HEK293 (cell line): ENCODE results near the gene VPS13C.

Source experiments
- CTCF ChIA-PET: fragments of 350-600 bp; formaldehyde crosslinking; extraction: SDS; loops from one replicate; lab custom pipeline; 2021; ENCODE audit warnings: antibody characterized with exemption; lab: Yijun Ruan, JAX
- POLR2A ChIA-PET: fragments of 300-600 bp; formaldehyde crosslinking; extraction: SDS; loops from one replicate; lab custom pipeline; 2020; ENCODE audit warnings: antibody characterized with exemption, inconsistent platforms; lab: Yijun Ruan, JAX
- H3K27ac ChIP-seq: fragments of 200-500 bp; sonication (Bioruptor generic); 2 replicates; pipeline ENCODE4 v1.5.1; 2014; ENCODE audit warnings: low read depth, low read length, control low read depth, inconsistent platforms; ENCODE audit errors: extremely low read depth
- H3K36me3 ChIP-seq, 2 experiments: fragments of 200-500 bp in 1 of 2; sonication (Bioruptor generic) in 1 of 2; 1 replicate in 1 of 2; 2 replicates in 1 of 2; pipeline ENCODE4 v1.5.1; 2014 to 2017; ENCODE audit warnings: inconsistent platforms in 2 of 2, low read length in 2 of 2; ENCODE audit not compliant: control insufficient read depth in 2 of 2, insufficient read depth in 1 of 2
- H3K4me1 ChIP-seq: fragments of 200-500 bp; sonication (Bioruptor generic); 2 replicates; pipeline ENCODE4 v1.5.1; 2014; ENCODE audit warnings: mild to moderate bottlenecking, low read length, inconsistent platforms; ENCODE audit not compliant: control insufficient read depth, insufficient read depth
- H3K4me3 ChIP-seq: 2 replicates; pipeline ENCODE4 v1.5.1; 2011; ENCODE audit warnings: low read depth, mild to moderate bottlenecking, control low read depth, low read length, moderate library complexity
- H3K9me3 ChIP-seq: fragments of 200-500 bp; sonication (Bioruptor generic); 2 replicates; pipeline ENCODE4 v1.5.1; 2014; ENCODE audit warnings: low read depth, low read length, inconsistent platforms; ENCODE audit not compliant: control insufficient read depth, insufficient read depth
- SP2 ChIP-seq: fragments of 450-650 bp; formaldehyde crosslinking; IDR thresholded peaks from 2 replicates; pipeline ENCODE4 v1.5.1; 2016; ENCODE audit warnings: missing biosample characterization, missing genetic modification characterization
- ZNF132 ChIP-seq: fragments of 450-650 bp; formaldehyde crosslinking; IDR thresholded peaks from 2 replicates; pipeline ENCODE4 v1.5.1; 2017; ENCODE audit warnings: missing biosample characterization, missing genetic modification characterization, borderline replicate concordance
- ZNF16 ChIP-seq: fragments of 450-650 bp; formaldehyde crosslinking; IDR thresholded peaks from 2 replicates; pipeline ENCODE4 v1.5.1; 2016; ENCODE audit warnings: low read depth, missing biosample characterization, missing genetic modification characterization
- ZNF214 ChIP-seq: fragments of 450-650 bp; formaldehyde crosslinking; IDR thresholded peaks from 2 replicates; pipeline ENCODE4 v1.5.1; 2017; ENCODE audit warnings: missing biosample characterization, mild to moderate bottlenecking, missing genetic modification characterization, borderline replicate concordance
- ZNF366 ChIP-seq: fragments of 450-650 bp; formaldehyde crosslinking; conservative IDR thresholded peaks from 2 replicates; pipeline ENCODE4 v1.5.1; 2016; ENCODE audit warnings: missing biosample characterization, missing genetic modification characterization
- ZNF416 ChIP-seq: fragments of 450-650 bp; formaldehyde crosslinking; IDR thresholded peaks from 2 replicates; pipeline ENCODE4 v1.5.1; 2016; ENCODE audit warnings: missing biosample characterization, missing genetic modification characterization
- ZNF423 ChIP-seq: fragments of 450-650 bp; formaldehyde crosslinking; IDR thresholded peaks from 2 replicates; pipeline ENCODE4 v1.5.1; 2016; ENCODE audit warnings: missing biosample characterization, missing genetic modification characterization
- ZNF501 ChIP-seq: fragments of 450-650 bp; formaldehyde crosslinking; IDR thresholded peaks from 2 replicates; pipeline ENCODE4 v1.5.1; 2016; ENCODE audit warnings: missing biosample characterization, missing genetic modification characterization
- ZNF514 ChIP-seq: fragments of 450-650 bp; formaldehyde crosslinking; IDR thresholded peaks from 2 replicates; pipeline ENCODE4 v1.5.1; 2016; ENCODE audit warnings: missing biosample characterization, missing genetic modification characterization
- ZNF561 ChIP-seq: fragments of 450-650 bp; IDR thresholded peaks from 2 replicates; pipeline ENCODE4 v1.5.1; 2018; ENCODE audit warnings: missing biosample characterization, missing genetic modification characterization, borderline replicate concordance
- ZNF571 ChIP-seq: fragments of 450-650 bp; formaldehyde crosslinking; IDR thresholded peaks from 2 replicates; pipeline ENCODE4 v1.5.0; 2017; ENCODE audit warnings: missing biosample characterization, missing genetic modification characterization
- ZNF600 ChIP-seq: fragments of 450-650 bp; formaldehyde crosslinking; IDR thresholded peaks from 2 replicates; pipeline ENCODE4 v1.5.1; 2016; ENCODE audit warnings: missing biosample characterization, missing genetic modification characterization
- ZNF677 ChIP-seq: fragments of 450-650 bp; IDR thresholded peaks from 2 replicates; pipeline ENCODE4 v1.5.0; 2018; ENCODE audit warnings: missing biosample characterization, mild to moderate bottlenecking, missing genetic modification characterization, moderate library complexity
- TF ChIP-seq, protein P1 (sequence below): fragments of 450-650 bp; formaldehyde crosslinking; IDR thresholded peaks from 2 replicates; pipeline ENCODE4 v1.5.1; 2016; ENCODE audit warnings: missing biosample characterization, missing genetic modification characterization
- TF ChIP-seq, protein P2 (sequence below): fragments of 450-650 bp; formaldehyde crosslinking; IDR thresholded peaks from 2 replicates; pipeline ENCODE4 v1.5.1; 2016; ENCODE audit warnings: missing biosample characterization, missing genetic modification characterization
- TF ChIP-seq, protein P3 (sequence below): fragments of 450-650 bp; formaldehyde crosslinking; IDR thresholded peaks from 2 replicates; pipeline ENCODE4 v1.5.1; 2017; ENCODE audit warnings: missing biosample characterization, missing genetic modification characterization
- TF ChIP-seq, protein P4 (sequence below): fragments of 450-650 bp; formaldehyde crosslinking; IDR thresholded peaks from 2 replicates; pipeline ENCODE4 v1.5.1; 2016; ENCODE audit warnings: missing biosample characterization, missing genetic modification characterization

VPS13C gene

GRCh38 chr15:61923173-61923572, 137.1 kb downstream of the VPS13C start:
- TF ChIP-seq ZNF571 (tag by site-specific recombination): no peak
- TF ChIP-seq ZNF677 (tag by site-specific recombination): no peak
- TF ChIP-seq ZNF366 (tag by site-specific recombination): no peak
- TF ChIP-seq, protein P1, sequence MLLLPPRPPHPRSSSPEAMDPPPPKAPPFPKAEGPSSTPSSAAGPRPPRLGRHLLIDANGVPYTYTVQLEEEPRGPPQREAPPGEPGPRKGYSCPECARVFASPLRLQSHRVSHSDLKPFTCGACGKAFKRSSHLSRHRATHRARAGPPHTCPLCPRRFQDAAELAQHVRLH (tag by site-specific recombination): no peak
- TF ChIP-seq, protein P2, sequence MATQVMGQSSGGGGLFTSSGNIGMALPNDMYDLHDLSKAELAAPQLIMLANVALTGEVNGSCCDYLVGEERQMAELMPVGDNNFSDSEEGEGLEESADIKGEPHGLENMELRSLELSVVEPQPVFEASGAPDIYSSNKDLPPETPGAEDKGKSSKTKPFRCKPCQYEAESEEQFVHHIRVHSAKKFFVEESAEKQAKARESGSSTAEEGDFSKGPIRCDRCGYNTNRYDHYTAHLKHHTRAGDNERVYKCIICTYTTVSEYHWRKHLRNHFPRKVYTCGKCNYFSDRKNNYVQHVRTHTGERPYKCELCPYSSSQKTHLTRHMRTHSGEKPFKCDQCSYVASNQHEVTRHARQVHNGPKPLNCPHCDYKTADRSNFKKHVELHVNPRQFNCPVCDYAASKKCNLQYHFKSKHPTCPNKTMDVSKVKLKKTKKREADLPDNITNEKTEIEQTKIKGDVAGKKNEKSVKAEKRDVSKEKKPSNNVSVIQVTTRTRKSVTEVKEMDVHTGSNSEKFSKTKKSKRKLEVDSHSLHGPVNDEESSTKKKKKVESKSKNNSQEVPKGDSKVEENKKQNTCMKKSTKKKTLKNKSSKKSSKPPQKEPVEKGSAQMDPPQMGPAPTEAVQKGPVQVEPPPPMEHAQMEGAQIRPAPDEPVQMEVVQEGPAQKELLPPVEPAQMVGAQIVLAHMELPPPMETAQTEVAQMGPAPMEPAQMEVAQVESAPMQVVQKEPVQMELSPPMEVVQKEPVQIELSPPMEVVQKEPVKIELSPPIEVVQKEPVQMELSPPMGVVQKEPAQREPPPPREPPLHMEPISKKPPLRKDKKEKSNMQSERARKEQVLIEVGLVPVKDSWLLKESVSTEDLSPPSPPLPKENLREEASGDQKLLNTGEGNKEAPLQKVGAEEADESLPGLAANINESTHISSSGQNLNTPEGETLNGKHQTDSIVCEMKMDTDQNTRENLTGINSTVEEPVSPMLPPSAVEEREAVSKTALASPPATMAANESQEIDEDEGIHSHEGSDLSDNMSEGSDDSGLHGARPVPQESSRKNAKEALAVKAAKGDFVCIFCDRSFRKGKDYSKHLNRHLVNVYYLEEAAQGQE: no peak
- TF ChIP-seq, protein P3, sequence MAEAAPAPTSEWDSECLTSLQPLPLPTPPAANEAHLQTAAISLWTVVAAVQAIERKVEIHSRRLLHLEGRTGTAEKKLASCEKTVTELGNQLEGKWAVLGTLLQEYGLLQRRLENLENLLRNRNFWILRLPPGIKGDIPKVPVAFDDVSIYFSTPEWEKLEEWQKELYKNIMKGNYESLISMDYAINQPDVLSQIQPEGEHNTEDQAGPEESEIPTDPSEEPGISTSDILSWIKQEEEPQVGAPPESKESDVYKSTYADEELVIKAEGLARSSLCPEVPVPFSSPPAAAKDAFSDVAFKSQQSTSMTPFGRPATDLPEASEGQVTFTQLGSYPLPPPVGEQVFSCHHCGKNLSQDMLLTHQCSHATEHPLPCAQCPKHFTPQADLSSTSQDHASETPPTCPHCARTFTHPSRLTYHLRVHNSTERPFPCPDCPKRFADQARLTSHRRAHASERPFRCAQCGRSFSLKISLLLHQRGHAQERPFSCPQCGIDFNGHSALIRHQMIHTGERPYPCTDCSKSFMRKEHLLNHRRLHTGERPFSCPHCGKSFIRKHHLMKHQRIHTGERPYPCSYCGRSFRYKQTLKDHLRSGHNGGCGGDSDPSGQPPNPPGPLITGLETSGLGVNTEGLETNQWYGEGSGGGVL (tag by site-specific recombination): no peak
- no peak for TF ChIP-seq ZNF16 (tag by site-specific recombination)
- no peak for TF ChIP-seq ZNF423
- TF ChIP-seq ZNF416 (tag by site-specific recombination): no peak
- no peak for TF ChIP-seq ZNF561 (tag by site-specific recombination)
- TF ChIP-seq, protein P4, sequence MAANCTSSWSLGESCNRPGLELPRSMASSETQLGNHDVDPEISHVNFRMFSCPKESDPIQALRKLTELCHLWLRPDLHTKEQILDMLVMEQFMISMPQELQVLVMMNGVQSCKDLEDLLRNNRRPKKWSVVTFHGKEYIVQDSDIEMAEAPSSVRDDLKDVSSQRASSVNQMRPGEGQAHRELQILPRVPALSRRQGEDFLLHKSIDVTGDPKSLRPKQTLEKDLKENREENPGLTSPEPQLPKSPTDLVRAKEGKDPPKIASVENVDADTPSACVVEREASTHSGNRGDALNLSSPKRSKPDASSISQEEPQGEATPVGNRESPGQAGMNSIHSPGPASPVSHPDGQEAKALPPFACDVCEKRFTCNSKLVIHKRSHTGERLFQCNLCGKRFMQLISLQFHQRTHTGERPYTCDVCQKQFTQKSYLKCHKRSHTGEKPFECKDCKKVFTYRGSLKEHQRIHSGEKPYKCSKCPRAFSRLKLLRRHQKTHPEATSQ (tag by site-specific recombination): no peak

GRCh38 chr15:61921093-61921492, 139.2 kb downstream of the VPS13C start:
- Histone ChIP-seq H3K27ac (no peak overlapping the region), H3K36me3 (peaks cover 3 to 30% of the 10 kb centered on the region in 2 experiments; a peak in 1 of 3 replicates), H3K4me1 (no peaks in the 10 kb centered on the region), H3K9me3 (no peaks in the 10 kb centered on the region), H3K4me3 (no peak overlapping the region)
- TF ChIP-seq ZNF514 (tag by site-specific recombination): no peak
- TF ChIP-seq ZNF214 (tag by site-specific recombination): no peak
- POLR2A ChIA-PET: no interaction called here
- CTCF ChIA-PET: interaction anchor here (1.3 kb wide), 1 partner anchor 30 kb away, joined by 4 read pairs; no protein-coding TSS in a partner anchor

More at GRCh38 chr15:61923173-61923572, 137.1 kb downstream of the VPS13C start:
- POLR2A ChIA-PET: no interaction called here
- CTCF ChIA-PET: no interaction called here
- H3K36me3 ChIP-seq: peaks cover 3 to 24% of the 10 kb centered on the region in 2 experiments; a peak in 1 of 3 replicates
- no peak overlapping the region for H3K27ac ChIP-seq
- no peak overlapping the region for H3K4me3 ChIP-seq
- H3K9me3 ChIP-seq: no peaks in the 10 kb centered on the region
- H3K4me1 ChIP-seq: no peaks in the 10 kb centered on the region

- H3K36me3 ChIP-seq: peaks cover 6 to 41% of the 10 kb centered on the region in 2 experiments
- no peaks in the 10 kb centered on the region for H3K9me3 ChIP-seq
- no peak overlapping the region for H3K27ac ChIP-seq
- POLR2A ChIA-PET: no interaction called here
- TF ChIP-seq ZNF501 (no peak), ZNF132 (tag by site-specific recombination) (no peak), SP2 (tag by site-specific recombination) (no peak), ZNF600 (no peak)
- TF ChIP-seq, protein P2: no peak
- CTCF ChIA-PET: interaction anchor here (0.6 to 0.7 kb wide), 3 partner anchors 23 to 277 kb away, joined by 3 read pairs; no protein-coding TSS in a partner anchor
- H3K4me3 ChIP-seq: no peak overlapping the region
- no peaks in the 10 kb centered on the region for H3K4me1 ChIP-seq
Measured at GRCh38 chr15:61917457-61917856, 142.8 kb downstream of the VPS13C start.
